ENCODE data around the gene RGS9.
"Not testable (repeated sequence)": the region's sequence is repeated elsewhere in the genome, so short reads cannot be mapped to it uniquely, and the experiment has no call there.

Gene RGS9

GRCh38 chr17:65197201-65197600 is 60.0 kb downstream of the RGS9 start:
- ChIA-PET CTCF (interaction anchor here (0.8 to 1.3 kb wide), 3 partner anchors 9 to 159 kb away, joined by 3 to 8 read pairs (median 4); partner anchors contain the start of gene RGS9), POLR2A (ENCODE audit: low non-redundant PET) (no interaction called here)
- no peak overlapping the region for H3K27ac ChIP-seq
- TF ChIP-seq CTCF (conservative IDR thresholded peaks at IDR 0.05; ENCODE audit: low read depth), result no peak
- no peak for DNase-seq (ENCODE audit: low spot score)

GRCh38 chr17:65198653-65199382 is 61.6 kb downstream of the RGS9 start:
- CTCF ChIA-PET, result interaction anchor here (0.6 to 1.3 kb wide), 4 partner anchors 61 to 1744 kb away, joined by 3 to 4 read pairs (median 3); partner anchors contain the start of genes LRRC37A3 and RGS9
- peak; percentile 88 for DNase-seq (ENCODE audit: low spot score)
- H3K27ac ChIP-seq, result no peak overlapping the region
- POLR2A ChIA-PET (ENCODE audit: low non-redundant PET), result no interaction called here
- peak; percentile 83 for TF ChIP-seq CTCF (conservative IDR thresholded peaks at IDR 0.05; ENCODE audit: low read depth)

- CTCF ChIA-PET, result no interaction called here
- no peak for TF ChIP-seq CTCF (conservative IDR thresholded peaks at IDR 0.05; ENCODE audit: low read depth)
Measured at GRCh38 chr17:65201331-65201730, 64.2 kb downstream of the RGS9 start.

GRCh38 chr17:65202844-65203571 is 65.8 kb downstream of the RGS9 start:
- no peak for DNase-seq (ENCODE audit: low spot score)
- POLR2A ChIA-PET (ENCODE audit: low non-redundant PET), result no interaction called here
- TF ChIP-seq CTCF (conservative IDR thresholded peaks at IDR 0.05; ENCODE audit: low read depth), result no peak
- H3K27ac ChIP-seq, result no peak overlapping the region
- CTCF ChIA-PET, result no interaction called here

More at GRCh38 chr17:65201331-65201730, 64.2 kb downstream of the RGS9 start:
- POLR2A ChIA-PET (ENCODE audit: low non-redundant PET), result no interaction called here
- DNase-seq (ENCODE audit: low spot score), result no peak
- H3K27ac ChIP-seq, result no peak overlapping the region

- ChIA-PET CTCF (no interaction called here), POLR2A (ENCODE audit: low non-redundant PET) (no interaction called here)
- no peak for TF ChIP-seq CTCF (conservative IDR thresholded peaks at IDR 0.05; ENCODE audit: low read depth)
- DNase-seq (ENCODE audit: low spot score), result no peak
- no peak overlapping the region for H3K27ac ChIP-seq
Measured at GRCh38 chr17:65204001-65204400, 66.8 kb downstream of the RGS9 start.

GRCh38 chr17:65205655-65206054 is 68.5 kb downstream of the RGS9 start:
- no peak for DNase-seq (ENCODE audit: low spot score)
- ChIA-PET CTCF (interaction anchor here (0.6 kb wide), 1 partner anchor 1692 kb away, joined by 4 read pairs; no protein-coding TSS in a partner anchor), POLR2A (ENCODE audit: low non-redundant PET) (no interaction called here)
- no peak overlapping the region for H3K27ac ChIP-seq
- TF ChIP-seq CTCF (conservative IDR thresholded peaks at IDR 0.05; ENCODE audit: low read depth), result no peak

- POLR2A ChIA-PET (ENCODE audit: low non-redundant PET); H3K27ac ChIP-seq; DNase-seq (ENCODE audit: low spot score); CTCF ChIA-PET: not testable (repeated sequence)
Measured at GRCh38 chr17:65207448-65207847, 70.3 kb downstream of the RGS9 start.

All from RWPE1 (cell line).